IMR-90 (cell line): ENCODE results near the gene AHCYL1. TPM values are rescaled to one million over a fixed set of nuclear protein-coding genes. Genes with fewer than 3 reads are reported as not detected.
"Not testable (repeated sequence)": the region's sequence is repeated elsewhere in the genome, so short reads cannot be mapped to it uniquely, and the experiment has no call there.

Experiments
- ATAC-seq: fragments of 200-7000 bp; cut with Tn5 transposase; 2 replicates; pipeline ENCODE4 v1.9.1; 2020; ENCODE audit warnings: low read depth, mild to moderate bottlenecking, moderate library complexity
- BruUV-seq: library from RNA; stranded (reverse); fragments of 400-500 nt; replicated peaks from 2 replicates; lab custom pipeline; 2021; lab: Mats Ljungman, UMichigan
- CTCF ChIA-PET: fragments of 300-600 bp; formaldehyde crosslinking; extraction: SDS; loops from one replicate; lab custom pipeline; 2021; ENCODE audit warnings: antibody characterized with exemption; lab: Yijun Ruan, JAX
- POLR2A ChIA-PET: fragments of 300-600 bp; sonication (Branson Sonifier 250); formaldehyde crosslinking; loops from one replicate; lab custom pipeline; 2022; ENCODE audit warnings: antibody characterized with exemption; ENCODE audit not compliant: unreplicated experiment; lab: Charles Lee
- DNase-seq: peaks from one replicate; pipeline ENCODE4 v3.0.0; 2013
- H2AFZ ChIP-seq: replicated peaks from 2 replicates; pipeline ENCODE3; 2013; ENCODE audit warnings: low read length, mild to moderate bottlenecking; ENCODE audit not compliant: poor library complexity
- H2AK5ac ChIP-seq: 2 replicates; pipeline ENCODE4 v1.6.1; 2013; ENCODE audit warnings: low read depth, low read length, inconsistent platforms
- H2AK9ac ChIP-seq: replicated peaks from 2 replicates; pipeline ENCODE3; 2013; ENCODE audit warnings: mild to moderate bottlenecking, low read depth, low read length, moderate library complexity; ENCODE audit not compliant: poor library complexity
- H2BK120ac ChIP-seq: 2 replicates; pipeline ENCODE4 v1.6.1; 2013; ENCODE audit warnings: low read depth, low read length, inconsistent platforms
- H2BK15ac ChIP-seq: 3 replicates; pipeline ENCODE4 v1.6.1; 2013; ENCODE audit warnings: low read depth, low read length, inconsistent platforms
- H2BK20ac ChIP-seq: 2 replicates; pipeline ENCODE4 v1.6.1; 2013; ENCODE audit warnings: low read depth, mild to moderate bottlenecking, inconsistent platforms, low read length, moderate library complexity
- H2BK5ac ChIP-seq: 2 replicates; pipeline ENCODE4 v1.6.1; 2013; ENCODE audit warnings: mild to moderate bottlenecking, low read depth, low read length, inconsistent platforms; ENCODE audit not compliant: poor library complexity, severe bottlenecking
- H3K14ac ChIP-seq: replicated peaks from 2 replicates; pipeline ENCODE4 v1.6.1; 2013; ENCODE audit warnings: low read depth, low read length, inconsistent platforms
- H3K18ac ChIP-seq: 2 replicates; pipeline ENCODE4 v1.6.1; 2013; ENCODE audit warnings: low read depth, low read length, control low read depth
- H3K23ac ChIP-seq: 2 replicates; pipeline ENCODE4 v1.6.1; 2013; ENCODE audit warnings: low read depth, low read length, inconsistent platforms
- H3K27ac ChIP-seq: 2 replicates; pipeline ENCODE4 v1.5.1; 2013; ENCODE audit warnings: mild to moderate bottlenecking, control low read depth, low read length; ENCODE audit not compliant: insufficient read depth
- H3K27me3 ChIP-seq: 2 replicates; pipeline ENCODE4 v1.6.1; 2013; ENCODE audit warnings: low read length; ENCODE audit not compliant: control insufficient read depth, insufficient read depth
- H3K36me3 ChIP-seq: 2 replicates; pipeline ENCODE4 v1.6.1; 2013; ENCODE audit warnings: low read length, mixed read lengths; ENCODE audit not compliant: control insufficient read depth, insufficient read depth
- H3K4ac ChIP-seq: 2 replicates; pipeline ENCODE4 v1.6.1; 2013; ENCODE audit warnings: low read depth, low read length, inconsistent platforms
- H3K4me1 ChIP-seq: 2 replicates; pipeline ENCODE4 v1.6.1; 2013; ENCODE audit warnings: low read length, mixed read lengths; ENCODE audit not compliant: control insufficient read depth, insufficient read depth
- H3K4me2 ChIP-seq: 2 replicates; pipeline ENCODE4 v1.6.1; 2013; ENCODE audit warnings: low read depth, mild to moderate bottlenecking, control low read depth, low read length, moderate library complexity
- H3K4me3 ChIP-seq: 2 replicates; pipeline ENCODE4 v1.5.1; 2013; ENCODE audit warnings: low read depth, mild to moderate bottlenecking, control low read depth, low read length, moderate library complexity; ENCODE audit not compliant: insufficient read depth
- H3K56ac ChIP-seq: 2 replicates; pipeline ENCODE4 v1.6.1; 2013; ENCODE audit warnings: low read length, inconsistent platforms; ENCODE audit not compliant: insufficient read depth; ENCODE audit errors: extremely low read depth
- H3K79me1 ChIP-seq, 2 experiments: 2 replicates each; pipeline ENCODE4 v1.6.1; 2013; ENCODE audit warnings: low read length in 2 of 2, inconsistent platforms in 1 of 2, low read depth in 1 of 2
- H3K9ac ChIP-seq: 2 replicates; pipeline ENCODE4 v1.6.1; 2013; ENCODE audit warnings: low read depth, low read length, control low read depth
- H3K9me1 ChIP-seq: 2 replicates; pipeline ENCODE4 v1.6.1; 2013; ENCODE audit warnings: low read length, inconsistent platforms; ENCODE audit not compliant: insufficient read depth
- H3K9me3 ChIP-seq: 2 replicates; pipeline ENCODE4 v1.6.1; 2013; ENCODE audit warnings: low read length; ENCODE audit not compliant: control insufficient read depth, insufficient read depth
- H4K20me1 ChIP-seq: 2 replicates; pipeline ENCODE4 v1.6.1; 2013; ENCODE audit warnings: low read length, inconsistent platforms; ENCODE audit not compliant: insufficient read depth
- H4K5ac ChIP-seq: 2 replicates; pipeline ENCODE4 v1.6.1; 2013; ENCODE audit warnings: mild to moderate bottlenecking, low read depth, low read length, control low read depth
- H4K8ac ChIP-seq, 2 experiments: 2 replicates each; pipeline ENCODE4 v1.6.1; 2013; ENCODE audit warnings: low read depth in 2 of 2, low read length in 2 of 2, control low read depth in 1 of 2, inconsistent platforms in 1 of 2
- H4K91ac ChIP-seq: 2 replicates; pipeline ENCODE4 v1.6.1; 2013; ENCODE audit warnings: low read depth, low read length, inconsistent platforms; ENCODE audit not compliant: insufficient read depth
- MAFK ChIP-seq: IDR thresholded peaks from 2 replicates; pipeline ENCODE4 v1.6.1; 2012; ENCODE audit warnings: low read depth, low read length, improper control_type of control experiment
- WGBS, 2 experiments: methylation state at CpG; one replicate each; pipeline versions ENCODE4 v1.1.5 to v1.1.7; 2013; ENCODE audit warnings: missing lambda C conversion rate in 2 of 2; ENCODE audit not compliant: insufficient read length in 1 of 2; ENCODE audit errors: extremely low coverage in 2 of 2; 5-methylcytosine and 5-hydroxymethylcytosine counted together
- dilution Hi-C: fragments of 300-500 bp; cut with HindIII; formaldehyde crosslinking; loops from one replicate; pipeline ENCODE4 v1.14.3; 2018; ENCODE audit warnings: low sequenced_read_pairs; ENCODE audit not compliant: unreplicated experiment
- in situ Hi-C: fragments of 300-500 bp; cut with MboI; formaldehyde crosslinking; loops from 3 replicates; pipeline ENCODE4 v1.14.3; 2019; ENCODE audit warnings: low sequenced_read_pairs, inconsistent platforms, mixed read lengths
- intact Hi-C: fragments of 100-400 bp; cut with micrococcal nuclease; formaldehyde crosslinking; loops from 2 replicates; pipeline ENCODE4 v1.10.0; 2022
- polyA plus RNA-seq, 3 experiments: library from polyadenylated mRNA; depleted of rRNA; stranded (reverse); fragments of >200 nt; gene quantifications; 2 replicates each; pipeline ENCODE4 v1.2.3, GENCODE V29; 2012; ENCODE audit warnings: low replicate concordance in 1 of 3
- total RNA-seq: library from RNA; depleted of rRNA; stranded (reverse); fragments of >200 nt; gene quantifications from 2 replicates; pipeline ENCODE4 v1.2.3, GENCODE V29; 2012

Gene AHCYL1
- total and polyA plus RNA-seq, 2 of the 4 experiments (the other 2 are of a cell fraction), result 75.1 to 76.0 TPM

- H2BK120ac ChIP-seq, result not testable (repeated sequence)
Observed at GRCh38 chr1:109951501-109951900, 33.1 kb upstream of the AHCYL1 start.

More at GRCh38 chr1:109951501-109951900, 33.1 kb upstream of the AHCYL1 start:
- H2AK9ac ChIP-seq, H3K56ac ChIP-seq, H2BK15ac ChIP-seq, H3K27ac ChIP-seq, in situ Hi-C loops, H3K18ac ChIP-seq, H3K14ac ChIP-seq, H3K9me1 ChIP-seq, H2AK5ac ChIP-seq, H4K91ac ChIP-seq, H3K79me1 ChIP-seq, H2BK20ac ChIP-seq, H2AFZ ChIP-seq, BruUV-seq, intact Hi-C loops, ATAC-seq, H4K20me1 ChIP-seq, POLR2A ChIA-PET, H3K27me3 ChIP-seq, H3K9ac ChIP-seq, H3K9me3 ChIP-seq, dilution Hi-C loops, H4K5ac ChIP-seq, H3K4ac ChIP-seq, H3K36me3 ChIP-seq, H4K8ac ChIP-seq, H3K4me3 ChIP-seq, DNase-seq, H3K23ac ChIP-seq, H3K4me1 ChIP-seq, H2BK5ac ChIP-seq, H3K4me2 ChIP-seq: not testable (repeated sequence)
- CTCF ChIA-PET, result interaction anchor here (1.0 kb wide), 1 partner anchor 9 kb away, joined by 3 read pairs; no protein-coding TSS in a partner anchor
- 88% methylated on average over 3 of the region's 5 CpGs; no CpG with 5 or more reads in 1 of the 2 experiments for WGBS, 2 experiments
- TF ChIP-seq MAFK, result 0 out of 2 replicates have a peak, but pooled peaks have one; percentile 11
